Loucy (cell line): ENCODE results near the gene CCDC92B.

Experiments used
- H2AFZ ChIP-seq: fragments of 200-600 bp; sonication (generic); 2 replicates; pipeline ENCODE4 v1.6.0; 2016; ENCODE audit warnings: antibody characterized with exemption, mild to moderate bottlenecking, low read length, moderate library complexity
- H3F3A ChIP-seq: fragments of 200-600 bp; 2 replicates; pipeline ENCODE4 v1.6.0; 2016; ENCODE audit warnings: antibody characterized with exemption, low read depth, mild to moderate bottlenecking
- H3K27me3 ChIP-seq: fragments of 200-600 bp; sonication (generic); 2 replicates; pipeline ENCODE4 v1.6.1; 2014; ENCODE audit warnings: low read length, mild to moderate bottlenecking; ENCODE audit not compliant: insufficient read depth, poor library complexity, severe bottlenecking
- H3K36me3 ChIP-seq: fragments of 200-600 bp; sonication (generic); 2 replicates; pipeline ENCODE4 v1.6.1; 2016; ENCODE audit warnings: low read length; ENCODE audit not compliant: insufficient read depth
- H3K4me1 ChIP-seq: fragments of 200-600 bp; sonication (generic); 2 replicates; pipeline ENCODE4 v1.5.1; 2014; ENCODE audit warnings: low read length, mild to moderate bottlenecking; ENCODE audit not compliant: insufficient read depth, poor library complexity, severe bottlenecking
- H3K4me2 ChIP-seq: fragments of 200-600 bp; sonication (generic); 2 replicates; pipeline ENCODE4 v1.6.0; 2014; ENCODE audit warnings: antibody characterized with exemption, low read length, low read depth, mild to moderate bottlenecking; ENCODE audit not compliant: poor library complexity, severe bottlenecking
- H3K4me3 ChIP-seq: fragments of 200-600 bp; sonication (generic); 2 replicates; pipeline ENCODE4 v1.5.1; 2014; ENCODE audit warnings: low read length, mild to moderate bottlenecking, mixed read lengths; ENCODE audit not compliant: poor library complexity, severe bottlenecking
- H3K79me2 ChIP-seq: fragments of 200-600 bp; sonication (generic); 2 replicates; pipeline ENCODE4 v1.6.1; 2014; ENCODE audit warnings: low read length; ENCODE audit not compliant: insufficient read depth
- H3K9ac ChIP-seq: fragments of 200-600 bp; sonication (generic); 2 replicates; pipeline ENCODE4 v1.6.0; 2014; ENCODE audit warnings: mild to moderate bottlenecking, low read depth, low read length, moderate library complexity; ENCODE audit not compliant: poor library complexity, severe bottlenecking
- H3K9me2 ChIP-seq: fragments of 200-600 bp; sonication (generic); replicated peaks from 2 replicates; pipeline ENCODE4 v1.6.1; 2016; ENCODE audit warnings: low read depth, low read length, mixed read lengths
- H3K9me3 ChIP-seq: fragments of 200-600 bp; sonication (generic); 2 replicates; pipeline ENCODE4 v1.6.1; 2014; ENCODE audit warnings: mild to moderate bottlenecking, antibody characterized with exemption, low read length, low read depth; ENCODE audit not compliant: insufficient read depth
- H4K20me1 ChIP-seq: fragments of 200-600 bp; sonication (generic); 2 replicates; pipeline ENCODE4 v1.6.0; 2014; ENCODE audit warnings: antibody characterized with exemption, low read length, mild to moderate bottlenecking; ENCODE audit not compliant: insufficient read depth, poor library complexity, severe bottlenecking
- CTCF ChIP-seq: fragments of 200-600 bp; sonication (generic); conservative IDR thresholded peaks from 2 replicates; pipeline ENCODE4 v1.5.1; 2014; ENCODE audit warnings: mild to moderate bottlenecking, antibody characterized with exemption, low read length
- EZH2phosphoT487 ChIP-seq: fragments of 200-600 bp; IDR thresholded peaks from 2 replicates; pipeline ENCODE4 v1.6.1; 2018; ENCODE audit warnings: antibody characterized with exemption, mild to moderate bottlenecking, moderate library complexity, borderline replicate concordance

Gene CCDC92B

GRCh38 chr17:2718150-2718938, 31.1 kb downstream of the CCDC92B start:
- no peak overlapping the region for H2AFZ ChIP-seq
- no peak overlapping the region for H3K4me2 ChIP-seq
- H3K27me3 ChIP-seq: no peaks in the 10 kb centered on the region
- no peaks in the 10 kb centered on the region for H3F3A ChIP-seq
- no peak overlapping the region for H3K9ac ChIP-seq
- no peaks in the 10 kb centered on the region for H3K36me3 ChIP-seq
- H3K4me3 ChIP-seq: no peak overlapping the region
- H3K9me3 ChIP-seq: no peaks in the 10 kb centered on the region
- H3K79me2 ChIP-seq: peaks cover 7% of the 10 kb centered on the region; the same call in 1 of the 2 replicates
- H3K9me2 ChIP-seq: no peaks in the 10 kb centered on the region
- TF ChIP-seq CTCF (no peak), EZH2phosphoT487 (no peak)
- peaks cover 8% of the 10 kb centered on the region for H3K4me1 ChIP-seq
- no peaks in the 10 kb centered on the region for H4K20me1 ChIP-seq

DNA sequence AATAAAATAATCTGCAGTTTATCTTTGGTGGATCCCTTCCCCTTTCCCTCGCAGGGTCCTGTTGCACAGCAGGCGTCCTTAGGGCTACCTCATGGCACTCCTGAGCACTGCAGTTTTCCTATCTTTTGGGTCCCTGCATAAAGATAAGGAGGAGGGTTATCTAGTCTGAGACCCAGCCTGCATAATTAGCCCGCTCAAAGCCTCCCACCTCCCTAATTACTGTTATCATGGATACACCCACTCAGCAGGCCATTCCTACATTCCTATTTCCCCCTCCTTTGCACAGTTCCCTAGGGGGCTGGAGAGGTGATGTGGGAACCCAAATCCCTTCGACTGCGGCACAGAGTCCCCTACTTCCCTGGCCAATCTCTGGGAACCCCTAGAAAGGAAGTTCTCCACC, 32.8 kb downstream of the CCDC92B start:
- Histone ChIP-seq H3K9me3 (no peaks in the 10 kb centered on the region), H3K36me3 (no peaks in the 10 kb centered on the region), H3K4me3 (no peak overlapping the region), H3K79me2 (peaks cover 17% of the 10 kb centered on the region), H2AFZ (no peak overlapping the region), H3F3A (no peaks in the 10 kb centered on the region), H3K4me1 (peaks cover 18% of the 10 kb centered on the region), H3K27me3 (no peaks in the 10 kb centered on the region), H4K20me1 (no peaks in the 10 kb centered on the region), H3K9ac (no peak overlapping the region), H3K9me2 (no peaks in the 10 kb centered on the region), H3K4me2 (no peak overlapping the region)
- no peak for TF ChIP-seq CTCF
- no peak for TF ChIP-seq EZH2phosphoT487

- TF ChIP-seq CTCF (no peak), EZH2phosphoT487 (no peak)
- Histone ChIP-seq H3K36me3 (no peaks in the 10 kb centered on the region), H3K9me2 (no peaks in the 10 kb centered on the region), H4K20me1 (peaks cover 23% of the 10 kb centered on the region), H3K79me2 (peaks cover 41% of the 10 kb centered on the region), H2AFZ (no peak overlapping the region), H3K4me2 (peak overlapping the region; percentile 30), H3F3A (no peaks in the 10 kb centered on the region), H3K9ac (no peak overlapping the region), H3K27me3 (no peaks in the 10 kb centered on the region), H3K4me1 (peaks cover 34% of the 10 kb centered on the region), H3K4me3 (peak overlapping the region; percentile 23), H3K9me3 (no peaks in the 10 kb centered on the region)
Measured at GRCh38 chr17:2713881-2714280, 35.6 kb downstream of the CCDC92B start.
